Bronchial epithelial cell (primary cell): ENCODE measurements around the gene CDC23. TPM values are rescaled to one million over a fixed set of nuclear protein-coding genes. Genes with fewer than 3 reads are reported as not detected.
A peak's percentile ranks its signal among the peaks of the same experiment; 100 is the strongest.
"Not testable (repeated sequence)": the region's sequence is repeated elsewhere in the genome, so short reads cannot be mapped to it uniquely, and the experiment has no call there.

Source experiments
- DNase-seq: peaks from one replicate; pipeline ENCODE4 v3.0.0-alpha.2; 2010; ENCODE audit warnings: low read depth
- FAIRE-seq: peaks from 2 replicates; lab custom pipeline; 2011; peaks lifted over from hg19 to GRCh38; lab: Jason Lieb, UNC
- H3K27me3 ChIP-seq: 2 replicates; pipeline ENCODE4 v1.5.1; 2011; ENCODE audit warnings: low read length; ENCODE audit not compliant: control insufficient read depth, insufficient read depth
- H3K36me3 ChIP-seq: 2 replicates; pipeline ENCODE4 v1.5.1; 2011; ENCODE audit warnings: low read length; ENCODE audit not compliant: control insufficient read depth, insufficient read depth
- H3K4me3 ChIP-seq: 2 replicates; pipeline ENCODE4 v1.5.1; 2011; ENCODE audit warnings: mild to moderate bottlenecking, low read depth, low read length, control low read depth
- CTCF ChIP-seq: IDR thresholded peaks from 2 replicates; pipeline ENCODE4 v1.5.1; 2011; ENCODE audit warnings: mild to moderate bottlenecking, moderate library complexity, low read length, control low read depth, inconsistent platforms; ENCODE audit not compliant: insufficient read depth, severe bottlenecking
- total RNA-seq: library from RNA; depleted of rRNA; stranded (reverse); fragments of >200 nt; gene quantifications from 2 replicates; pipeline ENCODE4 v1.2.1, GENCODE V29; 2014

The CDC23 gene, protein sequence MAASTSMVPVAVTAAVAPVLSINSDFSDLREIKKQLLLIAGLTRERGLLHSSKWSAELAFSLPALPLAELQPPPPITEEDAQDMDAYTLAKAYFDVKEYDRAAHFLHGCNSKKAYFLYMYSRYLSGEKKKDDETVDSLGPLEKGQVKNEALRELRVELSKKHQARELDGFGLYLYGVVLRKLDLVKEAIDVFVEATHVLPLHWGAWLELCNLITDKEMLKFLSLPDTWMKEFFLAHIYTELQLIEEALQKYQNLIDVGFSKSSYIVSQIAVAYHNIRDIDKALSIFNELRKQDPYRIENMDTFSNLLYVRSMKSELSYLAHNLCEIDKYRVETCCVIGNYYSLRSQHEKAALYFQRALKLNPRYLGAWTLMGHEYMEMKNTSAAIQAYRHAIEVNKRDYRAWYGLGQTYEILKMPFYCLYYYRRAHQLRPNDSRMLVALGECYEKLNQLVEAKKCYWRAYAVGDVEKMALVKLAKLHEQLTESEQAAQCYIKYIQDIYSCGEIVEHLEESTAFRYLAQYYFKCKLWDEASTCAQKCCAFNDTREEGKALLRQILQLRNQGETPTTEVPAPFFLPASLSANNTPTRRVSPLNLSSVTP
- total RNA-seq: 19.7 and 27.4 TPM in 2 replicates

DNA sequence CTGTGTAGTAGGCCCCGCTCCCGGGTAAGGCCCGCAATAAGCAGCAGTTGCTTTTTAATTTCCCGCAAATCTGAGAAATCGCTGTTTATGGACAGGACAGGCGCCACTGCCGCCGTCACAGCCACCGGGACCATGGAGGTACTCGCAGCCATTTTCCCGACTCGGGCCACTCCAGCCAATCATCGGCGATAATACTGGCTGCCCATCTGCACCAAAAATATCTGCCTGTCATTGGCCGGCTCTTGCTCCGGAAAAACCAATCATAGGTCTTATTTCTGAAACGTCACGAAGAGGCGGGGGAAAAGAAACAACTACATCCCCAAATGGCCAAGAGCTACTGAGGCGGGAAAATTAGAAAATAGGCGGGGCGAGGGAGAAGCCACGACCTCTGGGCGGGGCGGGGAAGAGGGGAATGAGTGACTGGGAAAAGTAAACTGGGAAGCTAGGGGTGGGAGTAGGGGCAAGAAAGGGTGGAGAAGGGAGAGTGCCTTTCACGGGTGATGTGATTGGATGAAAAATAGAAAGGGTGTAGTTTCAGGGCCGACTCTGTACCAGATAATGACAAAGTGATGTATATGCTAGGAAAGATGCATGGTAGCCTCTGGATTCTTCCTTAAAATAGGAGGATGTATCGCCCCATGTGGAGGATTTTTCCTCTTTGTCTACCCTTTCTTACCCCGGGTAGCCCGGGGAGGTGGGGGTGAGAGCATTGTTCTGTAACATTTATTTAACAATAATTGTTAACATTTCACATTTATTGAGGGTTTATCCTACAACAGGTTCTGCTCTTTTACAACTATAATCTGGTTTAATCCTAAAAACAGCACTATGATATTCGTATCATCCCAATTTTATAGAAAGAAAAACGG is at the start of gene CDC23:
Gene CDC23 (minus strand): TSS at position 163 of the 869 bp plus-strand sequence. CDS start 11 bp downstream, at position 152.
- Histone ChIP-seq H3K36me3 (no peaks in the 10 kb centered on the region), H3K4me3 (peak within 1 kb of the TSS; percentile 66), H3K27me3 (no peaks in the 10 kb centered on the region)
- no peak for TF ChIP-seq CTCF
- DNase-seq: peak; percentile 98
- peak; percentile 18 for FAIRE-seq

DNA sequence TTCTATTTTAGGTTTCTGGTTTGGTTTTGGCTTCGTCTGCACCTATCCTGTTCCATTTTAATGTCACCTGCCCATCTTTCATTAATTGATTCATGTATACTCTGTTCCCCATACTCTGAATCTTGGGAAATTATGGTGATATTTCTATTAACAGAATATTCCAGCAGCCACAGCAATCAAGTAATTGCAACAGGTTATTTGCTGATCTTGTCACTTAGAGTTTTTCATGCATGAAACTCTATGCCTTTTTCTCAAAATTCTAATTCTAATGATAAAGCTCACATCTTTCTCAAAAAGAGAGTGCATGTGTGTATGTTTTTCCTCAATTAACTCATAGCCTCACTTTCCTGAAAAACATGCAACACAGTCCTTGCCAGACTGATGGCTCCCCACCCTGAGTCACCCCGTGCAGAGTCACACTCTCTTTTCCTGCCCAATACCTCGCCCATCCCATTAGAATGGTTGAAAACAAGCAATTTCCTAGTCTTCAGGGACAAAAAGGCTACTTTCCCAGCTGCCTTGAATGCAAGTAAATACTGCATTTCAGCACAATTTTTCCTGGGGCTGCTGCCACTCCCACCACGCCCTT is 45.7 kb upstream of the CDC23 start:
- no peak for FAIRE-seq
- DNase-seq: no peak
- H3K27me3 ChIP-seq: no peaks in the 10 kb centered on the region
- no peak overlapping the region for H3K4me3 ChIP-seq
- H3K36me3 ChIP-seq: no peaks in the 10 kb centered on the region
- no peak for TF ChIP-seq CTCF

GRCh38 chr5:138257583-138257982 is 44.5 kb upstream of the CDC23 start:
- no peak for DNase-seq
- no peak overlapping the region for H3K4me3 ChIP-seq
- FAIRE-seq: no peak
- no peaks in the 10 kb centered on the region for H3K27me3 ChIP-seq
- H3K36me3 ChIP-seq: no peaks in the 10 kb centered on the region
- TF ChIP-seq CTCF: no peak

- Histone ChIP-seq H3K36me3 (no peaks in the 10 kb centered on the region), H3K4me3 (no peak overlapping the region), H3K27me3 (no peaks in the 10 kb centered on the region)
- no peak for TF ChIP-seq CTCF
- no peak for FAIRE-seq
- no peak for DNase-seq
Measured at GRCh38 chr5:138252944-138253343, 39.8 kb upstream of the CDC23 start.

- not testable (repeated sequence) for DNase-seq, H3K4me3 ChIP-seq, H3K36me3 ChIP-seq, H3K27me3 ChIP-seq, FAIRE-seq
Measured at GRCh38 chr5:138247800-138248199, 34.7 kb upstream of the CDC23 start.
